ENCODE results near the gene GPR12. TPM values are rescaled to one million over a fixed set of nuclear protein-coding genes. Genes with fewer than 3 reads are reported as not detected.

Gene GPR12
- total RNA-seq, 1 donor from 2014 or later: not detected

DNA sequence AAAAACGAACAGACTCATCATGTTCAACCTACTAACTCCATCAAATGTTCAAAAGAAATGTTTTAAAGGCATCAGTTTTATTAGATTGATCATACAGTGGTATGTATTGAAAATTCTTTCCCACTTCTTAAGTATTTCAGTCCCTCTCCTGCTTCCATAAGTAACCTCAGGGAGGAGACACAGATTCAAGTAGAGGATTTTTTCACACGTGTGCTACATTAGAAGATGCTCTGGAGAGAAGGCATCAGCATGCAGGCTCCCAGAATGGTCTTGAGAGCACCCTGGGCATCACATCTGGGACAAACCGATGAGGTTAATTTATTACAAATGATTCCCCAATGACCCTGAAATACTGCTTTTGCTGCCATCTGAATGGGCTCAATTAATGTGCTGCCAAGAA is 3.6 kb downstream of the GPR12 start:
- no peak for DNase-seq (ENCODE audit: low spot score in 2 of 2)
- Histone ChIP-seq H3K4me3 (no peak overlapping the region), H3K36me3 (no peaks in the 10 kb centered on the region), H3K4me1 (peaks cover 0 to 3% of the 10 kb centered on the region in 2 donors), H3K27ac (no peak overlapping the region), H3K9me3 (no peaks in the 10 kb centered on the region), H3K27me3 (peaks cover 4% of the 10 kb centered on the region)
- TF ChIP-seq, protein P1, sequence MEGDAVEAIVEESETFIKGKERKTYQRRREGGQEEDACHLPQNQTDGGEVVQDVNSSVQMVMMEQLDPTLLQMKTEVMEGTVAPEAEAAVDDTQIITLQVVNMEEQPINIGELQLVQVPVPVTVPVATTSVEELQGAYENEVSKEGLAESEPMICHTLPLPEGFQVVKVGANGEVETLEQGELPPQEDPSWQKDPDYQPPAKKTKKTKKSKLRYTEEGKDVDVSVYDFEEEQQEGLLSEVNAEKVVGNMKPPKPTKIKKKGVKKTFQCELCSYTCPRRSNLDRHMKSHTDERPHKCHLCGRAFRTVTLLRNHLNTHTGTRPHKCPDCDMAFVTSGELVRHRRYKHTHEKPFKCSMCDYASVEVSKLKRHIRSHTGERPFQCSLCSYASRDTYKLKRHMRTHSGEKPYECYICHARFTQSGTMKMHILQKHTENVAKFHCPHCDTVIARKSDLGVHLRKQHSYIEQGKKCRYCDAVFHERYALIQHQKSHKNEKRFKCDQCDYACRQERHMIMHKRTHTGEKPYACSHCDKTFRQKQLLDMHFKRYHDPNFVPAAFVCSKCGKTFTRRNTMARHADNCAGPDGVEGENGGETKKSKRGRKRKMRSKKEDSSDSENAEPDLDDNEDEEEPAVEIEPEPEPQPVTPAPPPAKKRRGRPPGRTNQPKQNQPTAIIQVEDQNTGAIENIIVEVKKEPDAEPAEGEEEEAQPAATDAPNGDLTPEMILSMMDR (IDR thresholded peaks at IDR 0.05): no peak
- intact Hi-C loops (cut with DNase I): no loop called here

DNA sequence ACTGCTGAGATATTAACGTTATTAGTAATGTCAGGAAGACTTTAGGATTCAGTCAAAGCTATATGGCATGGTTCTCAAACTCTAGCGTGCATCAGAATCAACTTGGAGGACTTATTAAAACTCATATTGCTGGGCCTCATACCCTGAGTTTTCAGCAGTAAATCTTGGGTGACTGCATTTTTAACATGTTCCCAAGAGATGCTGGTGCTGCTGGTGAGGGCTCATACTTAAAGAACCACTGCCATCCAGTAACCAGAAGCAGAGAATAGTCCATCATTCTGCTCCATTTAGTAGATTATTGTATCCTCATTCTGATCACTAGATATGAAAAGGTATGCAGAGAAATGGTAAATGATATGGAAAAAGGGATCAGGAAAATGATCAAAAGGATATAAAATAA is 7.9 kb downstream of the GPR12 start:
- H3K9me3 ChIP-seq: no peaks in the 10 kb centered on the region
- H3K27me3 ChIP-seq: no peaks in the 10 kb centered on the region
- intact Hi-C loops (cut with DNase I): no loop called here
- H3K36me3 ChIP-seq: no peaks in the 10 kb centered on the region
- TF ChIP-seq, protein P1 (IDR thresholded peaks at IDR 0.05): no peak
- no peak for DNase-seq (ENCODE audit: low spot score in 2 of 2)
- H3K27ac ChIP-seq: no peak overlapping the region
- H3K4me3 ChIP-seq: no peak overlapping the region
- no peaks in the 10 kb centered on the region for H3K4me1 ChIP-seq

DNA sequence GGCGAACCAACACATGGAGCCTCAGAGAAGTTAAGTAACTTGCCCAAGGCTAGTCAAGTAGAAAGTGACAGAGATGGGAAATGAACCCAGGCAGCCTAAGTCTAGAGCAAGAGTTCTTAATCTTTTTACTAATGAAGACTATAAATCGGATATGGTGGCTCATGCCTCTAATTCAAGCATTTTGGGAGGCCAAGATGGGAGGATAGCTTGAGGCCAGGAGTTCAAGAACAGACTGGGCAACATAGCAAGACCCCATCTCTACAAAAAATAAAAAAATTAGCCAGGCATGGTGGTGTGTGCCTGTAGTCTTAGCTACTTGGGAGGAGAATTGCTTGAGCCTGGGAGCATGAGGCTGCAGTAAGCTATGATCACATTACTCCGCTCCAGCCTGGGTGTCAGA is 10.7 kb downstream of the GPR12 start:
- Histone ChIP-seq H3K27ac (no peak overlapping the region), H3K4me3 (no peak overlapping the region), H3K9me3 (no peaks in the 10 kb centered on the region), H3K36me3 (no peaks in the 10 kb centered on the region), H3K27me3 (no peaks in the 10 kb centered on the region), H3K4me1 (no peaks in the 10 kb centered on the region)
- intact Hi-C loops (cut with DNase I): no loop called here
- DNase-seq (ENCODE audit: low spot score in 2 of 2): no peak
- TF ChIP-seq, protein P1 (IDR thresholded peaks at IDR 0.05): no peak

DNA sequence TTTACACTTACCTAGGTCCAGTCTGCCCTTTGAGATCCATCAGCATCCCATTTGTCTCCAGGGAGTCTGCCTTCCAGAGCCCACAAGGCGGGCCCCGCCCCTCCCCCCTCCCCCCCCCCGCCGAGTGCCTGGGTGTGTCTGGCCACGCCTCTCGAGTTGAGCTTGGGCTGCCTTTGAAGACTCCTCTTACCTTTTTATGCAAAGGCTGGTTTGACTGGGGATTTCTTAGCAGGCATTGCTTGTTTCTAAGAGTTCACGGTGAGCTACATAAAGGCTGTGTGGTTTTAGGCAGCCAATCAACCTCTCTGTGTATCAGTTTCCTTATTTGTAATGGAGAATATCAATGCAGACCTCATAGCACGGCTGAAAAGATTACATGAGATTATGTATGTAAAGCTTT is 11.3 kb downstream of the GPR12 start:
- no peak overlapping the region for H3K4me3 ChIP-seq
- no peak overlapping the region for H3K27ac ChIP-seq
- H3K4me1 ChIP-seq: no peaks in the 10 kb centered on the region
- no peaks in the 10 kb centered on the region for H3K36me3 ChIP-seq
- intact Hi-C loops (cut with DNase I): no loop called here
- DNase-seq (ENCODE audit: low spot score in 2 of 2): no peak
- H3K9me3 ChIP-seq: no peaks in the 10 kb centered on the region
- TF ChIP-seq, protein P1 (IDR thresholded peaks at IDR 0.05): no peak
- H3K27me3 ChIP-seq: no peaks in the 10 kb centered on the region

DNA sequence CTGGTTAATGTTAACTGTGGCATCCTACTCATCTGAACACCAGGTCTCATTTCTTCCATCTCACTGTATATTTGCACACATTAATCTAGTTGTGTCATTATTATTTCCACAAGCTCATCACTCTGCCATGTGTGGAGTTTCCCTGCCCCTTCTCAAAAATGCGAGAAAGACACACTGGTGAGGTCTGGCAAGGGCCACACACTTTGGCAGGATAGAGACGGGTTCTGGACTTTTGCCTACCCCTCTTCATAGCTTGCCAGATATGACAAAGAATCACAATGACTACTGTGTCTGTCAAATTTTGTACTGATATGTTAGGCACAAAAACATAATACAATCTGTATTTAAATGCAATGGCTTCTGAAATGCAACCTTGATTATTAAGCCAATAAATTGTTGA is 12.9 kb downstream of the GPR12 start:
- intact Hi-C loops (cut with DNase I): no loop called here
- no peak overlapping the region for H3K4me3 ChIP-seq
- H3K27ac ChIP-seq: no peak overlapping the region
- H3K4me1 ChIP-seq: no peaks in the 10 kb centered on the region
- no peaks in the 10 kb centered on the region for H3K27me3 ChIP-seq
- TF ChIP-seq, protein P1 (IDR thresholded peaks at IDR 0.05): no peak
- no peaks in the 10 kb centered on the region for H3K9me3 ChIP-seq
- no peak for DNase-seq (ENCODE audit: low spot score in 2 of 2)
- H3K36me3 ChIP-seq: no peaks in the 10 kb centered on the region

DNA sequence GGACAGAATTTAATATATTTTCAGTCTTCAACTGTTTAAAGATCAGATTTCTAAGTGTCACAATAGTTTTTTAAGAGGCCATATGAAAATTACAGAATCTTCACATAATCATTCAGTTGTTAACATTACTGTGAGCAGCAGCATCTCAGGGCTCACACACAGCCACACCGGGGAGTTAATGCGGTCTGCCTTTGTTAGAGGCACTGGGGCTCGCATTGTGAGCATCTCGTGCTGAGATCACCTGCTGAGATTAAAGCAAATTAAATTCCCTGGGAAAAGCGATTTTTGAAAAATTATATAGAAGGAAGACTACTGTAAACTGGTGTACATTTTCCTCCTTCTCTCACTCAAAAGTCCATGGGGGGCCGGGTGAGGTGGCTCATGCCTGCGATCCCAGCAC is 16.6 kb downstream of the GPR12 start:
- H3K4me3 ChIP-seq: no peak overlapping the region
- no peaks in the 10 kb centered on the region for H3K36me3 ChIP-seq
- TF ChIP-seq, protein P1 (IDR thresholded peaks at IDR 0.05): no peak
- H3K27ac ChIP-seq: no peak overlapping the region
- no peaks in the 10 kb centered on the region for H3K4me1 ChIP-seq
- H3K27me3 ChIP-seq: no peaks in the 10 kb centered on the region
- intact Hi-C loops (cut with DNase I): no loop called here
- H3K9me3 ChIP-seq: no peaks in the 10 kb centered on the region
- DNase-seq (ENCODE audit: low spot score in 2 of 2): no peak

Measured in ascending aorta (tissue), 2 donors.